ENCODE measurements around the gene ROBO2. TPM values are rescaled to one million over a fixed set of nuclear protein-coding genes. Genes with fewer than 3 reads are reported as not detected.

The ROBO2 gene
- total and polyA plus RNA-seq, 2 experiments from 2014 or later = 1.5 to 7.8 TPM

- Mint-ChIP-seq H3K36me3 (ENCODE audit: low read depth) (no peaks in the 10 kb centered on the region), H3K27ac (no peak overlapping the region), H3K27me3 (ENCODE audit: insufficient read depth, low read depth, poor library complexity) (no peaks in the 10 kb centered on the region), H3K4me3 (no peak overlapping the region), H3K9me3 (no peaks in the 10 kb centered on the region), H3K4me1 (peaks cover 2% of the 10 kb centered on the region; the same call in 1 of the 3 replicates)
- H3K79me2 ChIP-seq (replicated peaks; ENCODE audit: insufficient read depth) = no peaks in the 10 kb centered on the region
- H3K27ac ChIP-seq (ENCODE audit: low read depth) = no peak overlapping the region
- no peak for DNase-seq (ENCODE audit: low spot score)
- H3K27me3 ChIP-seq (ENCODE audit: insufficient read depth) = no peaks in the 10 kb centered on the region
- no peaks in the 10 kb centered on the region for H3K9me2 ChIP-seq (ENCODE audit: insufficient read depth)
- H3K4me3 ChIP-seq = no peak overlapping the region
- TF ChIP-seq ZNF331 (CRISPR knock-in tag; IDR thresholded peaks at IDR 0.05; ENCODE audit: low read depth) (no peak), NANOG (IDR thresholded peaks at IDR 0.05; ENCODE audit: borderline replicate concordance) (no peak), STAT1 (IDR thresholded peaks at IDR 0.05; ENCODE audit: unreplicated experiment) (no peak), POLR2AphosphoS5 (IDR thresholded peaks at IDR 0.05; ENCODE audit: low read depth) (no peak)
- TF ChIP-seq, protein P1, sequence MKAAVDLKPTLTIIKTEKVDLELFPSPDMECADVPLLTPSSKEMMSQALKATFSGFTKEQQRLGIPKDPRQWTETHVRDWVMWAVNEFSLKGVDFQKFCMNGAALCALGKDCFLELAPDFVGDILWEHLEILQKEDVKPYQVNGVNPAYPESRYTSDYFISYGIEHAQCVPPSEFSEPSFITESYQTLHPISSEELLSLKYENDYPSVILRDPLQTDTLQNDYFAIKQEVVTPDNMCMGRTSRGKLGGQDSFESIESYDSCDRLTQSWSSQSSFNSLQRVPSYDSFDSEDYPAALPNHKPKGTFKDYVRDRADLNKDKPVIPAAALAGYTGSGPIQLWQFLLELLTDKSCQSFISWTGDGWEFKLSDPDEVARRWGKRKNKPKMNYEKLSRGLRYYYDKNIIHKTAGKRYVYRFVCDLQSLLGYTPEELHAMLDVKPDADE (IDR thresholded peaks at IDR 0.05) = no peak
- no peak for ATAC-seq
- no peak overlapping the region for H3K4me2 ChIP-seq
- H3K36me3 ChIP-seq (ENCODE audit: insufficient read depth) = no peaks in the 10 kb centered on the region
- H3F3A ChIP-seq (replicated peaks; ENCODE audit: low read depth) = no peaks in the 10 kb centered on the region
- no peaks in the 10 kb centered on the region for H3K4me1 ChIP-seq (ENCODE audit: insufficient read depth)
- H4K20me1 ChIP-seq (replicated peaks; ENCODE audit: insufficient read depth) = no peaks in the 10 kb centered on the region
- H2AFZ ChIP-seq = peak overlapping the region; percentile 52; the same call in 1 of the 2 replicates
These were observed 460.8 kb downstream of the ROBO2 start for GRCh38 chr3:77500721-77501120.

GRCh38 chr3:77506384-77506783 lies 466.5 kb downstream of the ROBO2 start:
- H3K9me2 ChIP-seq (ENCODE audit: insufficient read depth) = no peaks in the 10 kb centered on the region
- H3K27ac ChIP-seq (ENCODE audit: low read depth) = no peak overlapping the region
- no peak overlapping the region for H2AFZ ChIP-seq
- no peaks in the 10 kb centered on the region for H3F3A ChIP-seq (replicated peaks; ENCODE audit: low read depth)
- ATAC-seq = no peak
- no peaks in the 10 kb centered on the region for H3K36me3 ChIP-seq (ENCODE audit: insufficient read depth)
- H3K4me2 ChIP-seq = no peak overlapping the region
- no peaks in the 10 kb centered on the region for H3K27me3 ChIP-seq (ENCODE audit: insufficient read depth)
- H3K9me3 Mint-ChIP-seq = no peaks in the 10 kb centered on the region
- no peaks in the 10 kb centered on the region for H3K36me3 Mint-ChIP-seq (ENCODE audit: low read depth)
- H3K4me3 Mint-ChIP-seq = no peak overlapping the region
- no peaks in the 10 kb centered on the region for H4K20me1 ChIP-seq (replicated peaks; ENCODE audit: insufficient read depth)
- no peaks in the 10 kb centered on the region for H3K4me1 ChIP-seq (ENCODE audit: insufficient read depth)
- no peak for DNase-seq (ENCODE audit: low spot score)
- H3K4me1 Mint-ChIP-seq = peaks cover 8% of the 10 kb centered on the region
- no peaks in the 10 kb centered on the region for H3K79me2 ChIP-seq (replicated peaks; ENCODE audit: insufficient read depth)
- no peak overlapping the region for H3K27ac Mint-ChIP-seq
- no peaks in the 10 kb centered on the region for H3K27me3 Mint-ChIP-seq (ENCODE audit: insufficient read depth, low read depth, poor library complexity)
- no peak overlapping the region for H3K4me3 ChIP-seq
- TF ChIP-seq, protein P1 (IDR thresholded peaks at IDR 0.05) = no peak
- no peak for TF ChIP-seq POLR2AphosphoS5 (IDR thresholded peaks at IDR 0.05; ENCODE audit: low read depth)
- TF ChIP-seq NANOG (IDR thresholded peaks at IDR 0.05; ENCODE audit: borderline replicate concordance) = no peak
- TF ChIP-seq, protein P2, sequence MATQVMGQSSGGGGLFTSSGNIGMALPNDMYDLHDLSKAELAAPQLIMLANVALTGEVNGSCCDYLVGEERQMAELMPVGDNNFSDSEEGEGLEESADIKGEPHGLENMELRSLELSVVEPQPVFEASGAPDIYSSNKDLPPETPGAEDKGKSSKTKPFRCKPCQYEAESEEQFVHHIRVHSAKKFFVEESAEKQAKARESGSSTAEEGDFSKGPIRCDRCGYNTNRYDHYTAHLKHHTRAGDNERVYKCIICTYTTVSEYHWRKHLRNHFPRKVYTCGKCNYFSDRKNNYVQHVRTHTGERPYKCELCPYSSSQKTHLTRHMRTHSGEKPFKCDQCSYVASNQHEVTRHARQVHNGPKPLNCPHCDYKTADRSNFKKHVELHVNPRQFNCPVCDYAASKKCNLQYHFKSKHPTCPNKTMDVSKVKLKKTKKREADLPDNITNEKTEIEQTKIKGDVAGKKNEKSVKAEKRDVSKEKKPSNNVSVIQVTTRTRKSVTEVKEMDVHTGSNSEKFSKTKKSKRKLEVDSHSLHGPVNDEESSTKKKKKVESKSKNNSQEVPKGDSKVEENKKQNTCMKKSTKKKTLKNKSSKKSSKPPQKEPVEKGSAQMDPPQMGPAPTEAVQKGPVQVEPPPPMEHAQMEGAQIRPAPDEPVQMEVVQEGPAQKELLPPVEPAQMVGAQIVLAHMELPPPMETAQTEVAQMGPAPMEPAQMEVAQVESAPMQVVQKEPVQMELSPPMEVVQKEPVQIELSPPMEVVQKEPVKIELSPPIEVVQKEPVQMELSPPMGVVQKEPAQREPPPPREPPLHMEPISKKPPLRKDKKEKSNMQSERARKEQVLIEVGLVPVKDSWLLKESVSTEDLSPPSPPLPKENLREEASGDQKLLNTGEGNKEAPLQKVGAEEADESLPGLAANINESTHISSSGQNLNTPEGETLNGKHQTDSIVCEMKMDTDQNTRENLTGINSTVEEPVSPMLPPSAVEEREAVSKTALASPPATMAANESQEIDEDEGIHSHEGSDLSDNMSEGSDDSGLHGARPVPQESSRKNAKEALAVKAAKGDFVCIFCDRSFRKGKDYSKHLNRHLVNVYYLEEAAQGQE (IDR thresholded peaks at IDR 0.05; ENCODE audit: unreplicated experiment) = no peak
- TF ChIP-seq ZNF114 (CRISPR knock-in tag; IDR thresholded peaks at IDR 0.05) = no peak
- no peak for TF ChIP-seq ZNF462 (CRISPR knock-in tag; IDR thresholded peaks at IDR 0.05)
